CD1c-positive myeloid dendritic cell (primary cell): ENCODE data around the gene NBPF15.
A peak's percentile ranks its signal among the peaks of the same experiment; 100 is the strongest.
"Not testable (repeated sequence)": the region's sequence is repeated elsewhere in the genome, so short reads cannot be mapped to it uniquely, and the experiment has no call there.

Experiments used
- DNase-seq: peaks from one replicate; pipeline ENCODE4 v3.0.0-alpha.2; 2016; ENCODE audit errors: extremely low spot score

NBPF15 gene

GRCh38 chr1:144461136-144461759, at the start of gene NBPF15:
Gene NBPF15, minus strand, starts transcription at chr1:144461669. Its CDS starts 21,666 bp downstream, at chr1:144440003.
- peak; percentile 41 for DNase-seq

GRCh38 chr1:144496429-144496828, 35.0 kb upstream of the NBPF15 start:
- not testable (repeated sequence) for DNase-seq

- DNase-seq, result not testable (repeated sequence)
Observed at GRCh38 chr1:144494130-144494529, 32.7 kb upstream of the NBPF15 start.

GRCh38 chr1:144490394-144490793, 28.9 kb upstream of the NBPF15 start:
- not testable (repeated sequence) for DNase-seq

- DNase-seq, result not testable (repeated sequence)
Observed at GRCh38 chr1:144487002-144487401, 25.5 kb upstream of the NBPF15 start.

- DNase-seq, result not testable (repeated sequence)
Observed at GRCh38 chr1:144485048-144485993, 23.9 kb upstream of the NBPF15 start.

- not testable (repeated sequence) for DNase-seq
Observed at GRCh38 chr1:144473897-144474296, 12.4 kb upstream of the NBPF15 start.

- DNase-seq, result not testable (repeated sequence)
Observed at GRCh38 chr1:144471434-144471833, 10.0 kb upstream of the NBPF15 start.

GRCh38 chr1:144461778-144462177, 309 bp upstream of the NBPF15 start:
- DNase-seq, result not testable (repeated sequence)

GRCh38 chr1:144460686-144461085, 783 bp downstream of the NBPF15 start:
- DNase-seq, result not testable (repeated sequence)

GRCh38 chr1:144442402-144442801, 19.1 kb downstream of the NBPF15 start:
- not testable (repeated sequence) for DNase-seq

- not testable (repeated sequence) for DNase-seq
Observed at GRCh38 chr1:144439737-144440136, 21.7 kb downstream of the NBPF15 start.

GRCh38 chr1:144418891-144419694, 42.4 kb downstream of the NBPF15 start:
- DNase-seq, result peak; percentile 3

GRCh38 chr1:144413404-144414118, 47.9 kb downstream of the NBPF15 start:
- not testable (repeated sequence) for DNase-seq

- DNase-seq, result peak; percentile 97
Observed at GRCh38 chr1:144412491-144413403, 48.7 kb downstream of the NBPF15 start.

GRCh38 chr1:144412068-144412471, 49.4 kb downstream of the NBPF15 start:
- DNase-seq, result peak; percentile 70

- not testable (repeated sequence) for DNase-seq
Observed at GRCh38 chr1:144402807-144403206, 58.7 kb downstream of the NBPF15 start.

- DNase-seq, result not testable (repeated sequence)
Observed at GRCh38 chr1:144371651-144372050, 89.8 kb downstream of the NBPF15 start.
